NCI-H524 treated with DMSO at 0.1 percent for 48 hours (cell line): ENCODE data around the gene MTCP1.

Experiments used
- DNase-seq: peaks from one replicate; lab custom pipeline; 2025; lab: John Stamatoyannopoulos, UW

MTCP1 gene

GRCh38 chrX:155053656-155054055, 17.3 kb downstream of the MTCP1 start:
- DNase-seq = no peak

GRCh38 chrX:155052738-155053498, 18.0 kb downstream of the MTCP1 start:
- no peak for DNase-seq

- DNase-seq = no peak
Measured at GRCh38 chrX:155048977-155049619, 21.8 kb downstream of the MTCP1 start.

GRCh38 chrX:155046811-155047528, 24.0 kb downstream of the MTCP1 start:
- DNase-seq = no peak

- DNase-seq = no peak
Measured at GRCh38 chrX:155046129-155046810, 24.7 kb downstream of the MTCP1 start.

- DNase-seq = no peak
Measured at GRCh38 chrX:155035688-155036087, 35.2 kb downstream of the MTCP1 start.

GRCh38 chrX:155031657-155032056, 39.3 kb downstream of the MTCP1 start:
- DNase-seq = no peak

- DNase-seq = no peak
Measured at GRCh38 chrX:155028877-155029291, 42.1 kb downstream of the MTCP1 start.

- no peak for DNase-seq
Measured at GRCh38 chrX:155028129-155028528, 42.8 kb downstream of the MTCP1 start.

GRCh38 chrX:155027509-155028066, 43.3 kb downstream of the MTCP1 start:
- no peak for DNase-seq

- DNase-seq = peak; percentile 80
Measured at GRCh38 chrX:155026727-155027508, 44.0 kb downstream of the MTCP1 start, which contains the start of gene FUNDC2. FUNDC2 (plus strand) TSS chrX:155026844; CDS start chrX:155026939, 95 bp downstream.

GRCh38 chrX:155026420-155026726, 44.6 kb downstream of the MTCP1 start:
- DNase-seq = no peak

- no peak for DNase-seq
Measured at GRCh38 chrX:155023907-155024833, 46.8 kb downstream of the MTCP1 start.

- DNase-seq = no peak
Measured at GRCh38 chrX:155022585-155022984, 48.4 kb downstream of the MTCP1 start, which contains the start of gene F8. F8 (minus strand) TSS chrX:155022723; CDS start chrX:155022552, 171 bp downstream.

- no peak for DNase-seq
Measured at GRCh38 chrX:155020591-155020990, 50.3 kb downstream of the MTCP1 start.
